HCT116 (cell line): Measurements from ENCODE around the gene NEO1. TPM values are rescaled to one million over a fixed set of nuclear protein-coding genes. Genes with fewer than 3 reads are reported as not detected.

Experiments
- ATAC-seq: fragments of 200-7000 bp; cut with Tn5 transposase; 2 replicates; pipeline ENCODE4 v1.9.1; 2020; ENCODE audit warnings: mild to moderate bottlenecking, moderate library complexity
- BruUV-seq: library from RNA; stranded (reverse); fragments of 400-500 nt; replicated peaks from 2 replicates; lab custom pipeline; 2021; lab: Mats Ljungman, UMichigan
- CTCF ChIA-PET: fragments of 300-600 bp; sonication (Branson Sonifier 250); formaldehyde crosslinking; loops from one replicate; lab custom pipeline; 2021; ENCODE audit warnings: antibody characterized with exemption; lab: Charles Lee
- POLR2A ChIA-PET: fragments of 300-600, 350-600 bp; sonication (Branson Sonifier 250); formaldehyde crosslinking; loops from one replicate; lab custom pipeline; 2021; ENCODE audit warnings: antibody characterized with exemption; lab: Charles Lee
- RAD21 ChIA-PET, 2 experiments: fragments of 300-600 bp; sonication (Branson Sonifier 250); formaldehyde crosslinking; loops; one replicate each; lab custom pipeline; 2023; ENCODE audit warnings: low total read pairs in 2 of 2; ENCODE audit not compliant: uncharacterized antibody in 2 of 2, unreplicated experiment in 2 of 2, low non-redundant PET in 1 of 2; lab: Charles Lee
- DNase-seq: peaks from one replicate; pipeline ENCODE4 v3.0.0-alpha.2; 2010; ENCODE audit warnings: low read depth, low spot score
- H2AFZ ChIP-seq: fragments of 200-600 bp; shearing (Covaris generic), sonication (generic); 2 replicates; pipeline ENCODE4 v1.6.1; 2017; ENCODE audit warnings: low read depth, mixed run types, mixed read lengths, antibody characterized with exemption, low read length; ENCODE audit not compliant: poor library complexity, severe bottlenecking
- H3K27ac ChIP-seq: 2 replicates; pipeline ENCODE4 v1.5.1; 2012; ENCODE audit warnings: low read depth, low read length
- H3K27me3 ChIP-seq: fragments of 200-600 bp; sonication (generic); 2 replicates; pipeline ENCODE4 v1.6.1; 2016; ENCODE audit warnings: mixed run types, low read length, mixed read lengths; ENCODE audit not compliant: insufficient read depth
- H3K36me3 ChIP-seq, 2 experiments: fragments of 200-500 bp in 1 of 2; fragments of 200-600 bp in 1 of 2; sonication (Bioruptor generic) in 1 of 2; sonication (generic) in 1 of 2; 2 replicates each; pipeline versions ENCODE4 v1.5.1 to v1.6.1; 2014 to 2016; ENCODE audit warnings: low read length in 2 of 2, inconsistent platforms in 1 of 2, mixed read lengths in 1 of 2, mixed run types in 1 of 2; ENCODE audit not compliant: insufficient read depth in 2 of 2, control insufficient read depth in 1 of 2
- H3K4me1 ChIP-seq, 2 experiments: fragments of 200-600 bp in 1 of 2; sonication (generic) in 1 of 2; 2 replicates each; pipeline versions ENCODE4 v1.5.1 to v1.6.1; 2012 to 2017; ENCODE audit warnings: low read length in 2 of 2, inconsistent platforms in 1 of 2, mild to moderate bottlenecking in 1 of 2, mixed read lengths in 1 of 2, mixed run types in 1 of 2, moderate library complexity in 1 of 2; ENCODE audit not compliant: insufficient read depth in 2 of 2, control insufficient read depth in 1 of 2
- H3K4me2 ChIP-seq: fragments of 200-600 bp; sonication (generic); 2 replicates; pipeline ENCODE4 v1.6.1; 2017; ENCODE audit warnings: mixed run types, low read length, mixed read lengths
- H3K4me3 ChIP-seq, 2 experiments: fragments of 200-600 bp in 1 of 2; sonication (generic) in 1 of 2; replicated peaks in 1 of 2; 2 replicates each; pipeline ENCODE4 v1.5.1; 2011 to 2016; ENCODE audit warnings: low read length in 2 of 2, control low read depth in 1 of 2, low read depth in 1 of 2, mild to moderate bottlenecking in 1 of 2, mixed read lengths in 1 of 2, mixed run types in 1 of 2
- H3K79me2 ChIP-seq: fragments of 200-600 bp; sonication (generic); 2 replicates; pipeline ENCODE4 v1.6.1; 2017; ENCODE audit warnings: mild to moderate bottlenecking, mixed run types, low read length, moderate library complexity, mixed read lengths; ENCODE audit not compliant: insufficient read depth
- H3K9ac ChIP-seq: fragments of 200-600 bp; sonication (generic); 2 replicates; pipeline ENCODE4 v1.6.1; 2016; ENCODE audit warnings: low read length, mixed read lengths
- H3K9me2 ChIP-seq: fragments of 200-600 bp; sonication (generic), shearing (Covaris generic); 2 replicates; pipeline ENCODE4 v1.6.1; 2017; ENCODE audit warnings: mixed run types, mild to moderate bottlenecking, moderate library complexity; ENCODE audit not compliant: insufficient read depth
- H3K9me3 ChIP-seq, 2 experiments: fragments of 200-500 bp in 1 of 2; fragments of 200-600 bp in 1 of 2; sonication (Bioruptor generic) in 1 of 2; sonication (generic) in 1 of 2; 2 replicates each; pipeline ENCODE4 v1.6.1; 2014 to 2017; ENCODE audit warnings: low read length in 2 of 2, mixed read lengths in 2 of 2, inconsistent platforms in 1 of 2, low read depth in 1 of 2, mild to moderate bottlenecking in 1 of 2, mixed run types in 1 of 2, moderate library complexity in 1 of 2; ENCODE audit not compliant: control insufficient read depth in 1 of 2, insufficient read depth in 1 of 2
- H4K20me1 ChIP-seq: fragments of 200-600 bp; sonication (generic), shearing (Covaris generic); 2 replicates; pipeline ENCODE4 v1.6.1; 2017; ENCODE audit warnings: mixed run types, mild to moderate bottlenecking, moderate library complexity; ENCODE audit not compliant: insufficient read depth
- CBX3 ChIP-seq: IDR thresholded peaks from 2 replicates; pipeline ENCODE4 v1.6.1; 2012; ENCODE audit warnings: low read depth
- CTCF ChIP-seq, 3 experiments: fragments of 200-600 bp in 1 of 3; sonication (generic) in 1 of 3; IDR thresholded peaks in 2 of 3; conservative IDR thresholded peaks in 1 of 3; 2 replicates each; pipeline ENCODE4 v1.5.1; 2012 to 2017; ENCODE audit warnings: low read depth in 2 of 3, low read length in 2 of 3, antibody characterized with exemption in 1 of 3, borderline replicate concordance in 1 of 3, control low read depth in 1 of 3, mild to moderate bottlenecking in 1 of 3, mixed read lengths in 1 of 3, mixed run types in 1 of 3, moderate library complexity in 1 of 3; ENCODE audit not compliant: insufficient read depth in 1 of 3
- JUND ChIP-seq: IDR thresholded peaks from 2 replicates; pipeline ENCODE4 v1.6.1; 2012
- RAD21 ChIP-seq: IDR thresholded peaks from 2 replicates; pipeline ENCODE4 v1.6.1; 2012; ENCODE audit warnings: low read depth, mild to moderate bottlenecking
- SIN3A ChIP-seq: IDR thresholded peaks from 2 replicates; pipeline ENCODE4 v1.6.1; 2012; ENCODE audit warnings: low read depth
- SP1 ChIP-seq: IDR thresholded peaks from 2 replicates; pipeline ENCODE4 v1.6.1; 2012; ENCODE audit warnings: low read depth
- ZBTB33 ChIP-seq: IDR thresholded peaks from 2 replicates; pipeline ENCODE4 v1.6.1; 2011; ENCODE audit warnings: mild to moderate bottlenecking, low read length, moderate library complexity; ENCODE audit not compliant: insufficient replicate concordance; ENCODE audit errors: extremely low read depth
- intact Hi-C: fragments of 100-400 bp; cut with micrococcal nuclease; formaldehyde crosslinking; loops from 2 replicates; pipeline ENCODE4 v1.10.0; 2022
- total RNA-seq: library from RNA; stranded (reverse); gene quantifications from one replicate; pipeline ENCODE4 v1.2.1, GENCODE V29; 2021; ENCODE audit not compliant: unreplicated experiment

NEO1 gene
- total RNA-seq, 1 experiment from 2014 or later = 30.0 TPM

GRCh38 chr15:73324496-73325170 lies 272.4 kb downstream of the NEO1 start:
- CTCF ChIA-PET = no interaction called here
- Histone ChIP-seq H3K27ac (no peak overlapping the region), H3K9ac (no peak overlapping the region), H2AFZ (no peak overlapping the region), H3K4me1 (no peaks in the 10 kb centered on the region), H3K79me2 (no peaks in the 10 kb centered on the region), H3K27me3 (no peaks in the 10 kb centered on the region), H3K36me3 (no peaks in the 10 kb centered on the region), H3K4me2 (no peak overlapping the region), H3K9me3 (no peaks in the 10 kb centered on the region), H3K9me2 (no peaks in the 10 kb centered on the region), H3K4me3 (no peak overlapping the region), H4K20me1 (no peaks in the 10 kb centered on the region)
- ATAC-seq (no peak), DNase-seq (no peak)
- RAD21 ChIA-PET = no interaction called here
- TF ChIP-seq SIN3A (no peak), SP1 (no peak), ZBTB33 (no peak), CBX3 (no peak)
- no TSS peak for BruUV-seq
- intact Hi-C loops = no loop called here
- POLR2A ChIA-PET = no interaction called here

- ChIA-PET POLR2A (no interaction called here), RAD21 (no interaction called here), CTCF (no interaction called here)
- ATAC-seq = peak; percentile 65
- H3K9me3 ChIP-seq = no peaks in the 10 kb centered on the region
- no peak overlapping the region for H2AFZ ChIP-seq
- H3K9me2 ChIP-seq = no peaks in the 10 kb centered on the region
- no peaks in the 10 kb centered on the region for H3K79me2 ChIP-seq
- no peaks in the 10 kb centered on the region for H3K36me3 ChIP-seq
- no peak overlapping the region for H3K4me2 ChIP-seq
- TF ChIP-seq CTCF (IDR thresholded peaks at IDR 0.05 in 2 of 3, conservative IDR thresholded peaks at IDR 0.05 in 1 of 3; ENCODE audit: borderline replicate concordance in 1 of 3, insufficient read depth in 1 of 3, low read depth in 2 of 3, low read length in 2 of 3) = peak; percentile 19 to 38 (median 31); a peak in 5 of 6 replicates
- TF ChIP-seq JUND = no peak
- TF ChIP-seq RAD21 = peak; percentile 35; the same call in 1 of the 2 replicates
- no peaks in the 10 kb centered on the region for H3K27me3 ChIP-seq
- H3K27ac ChIP-seq = no peak overlapping the region
- no TSS peak for BruUV-seq
- intact Hi-C loops = no loop called here
- H3K4me1 ChIP-seq = no peaks in the 10 kb centered on the region
- H3K9ac ChIP-seq = no peak overlapping the region
- H4K20me1 ChIP-seq = no peaks in the 10 kb centered on the region
- no peak for DNase-seq
- H3K4me3 ChIP-seq = no peak overlapping the region
Measured at GRCh38 chr15:73325191-73325861, 273.1 kb downstream of the NEO1 start.
